ENCODE data around the gene KCTD2. TPM values are rescaled to one million over a fixed set of nuclear protein-coding genes. Genes with fewer than 3 reads are reported as not detected.

KCTD2 gene
- total and polyA plus RNA-seq, 2 of the 13 experiments (the other 11 are each of a cell fraction or from before 2014, with no cell fraction given): 28.3 to 32.6 TPM

- TF ChIP-seq IKZF5 (CRISPR knock-in tag; IDR thresholded peaks at IDR 0.05) (no peak), ZNF772 (CRISPR knock-in tag; IDR thresholded peaks at IDR 0.05) (no peak), ZEB1 (IDR thresholded peaks at IDR 0.05; ENCODE audit: insufficient replicate concordance, low read depth) (no peak), NR2F2 (IDR thresholded peaks at IDR 0.05; ENCODE audit: borderline replicate concordance, low read depth) (no peak), ZNF234 (CRISPR knock-in tag; conservative IDR thresholded peaks at IDR 0.05) (no peak), ZNF556 (CRISPR knock-in tag; IDR thresholded peaks at IDR 0.05; ENCODE audit: borderline replicate concordance) (no peak), TBX3 (IDR thresholded peaks at IDR 0.05; ENCODE audit: borderline replicate concordance) (no peak), PBX2 (CRISPR knock-in tag; IDR thresholded peaks at IDR 0.05) (no peak), CCDC6 (CRISPR knock-in tag; IDR thresholded peaks at IDR 0.05) (no peak), ZBTB38 (CRISPR knock-in tag; IDR thresholded peaks at IDR 0.05) (no peak), MAX (IDR thresholded peaks at IDR 0.05) (0 out of 2 replicates have a peak, but pooled peaks have one; percentile 23), ZNF18 (CRISPR knock-in tag; IDR thresholded peaks at IDR 0.05; ENCODE audit: insufficient replicate concordance) (no peak), ZNF333 (CRISPR knock-in tag; IDR thresholded peaks at IDR 0.05; ENCODE audit: borderline replicate concordance) (no peak), ZNF644 (CRISPR knock-in tag; IDR thresholded peaks at IDR 0.05; ENCODE audit: low read depth) (no peak), FOXA1 (IDR thresholded peaks at IDR 0.05) (no peak), FOXA1 (CRISPR knock-in tag; IDR thresholded peaks at IDR 0.05) (no peak), WIZ (CRISPR knock-in tag; IDR thresholded peaks at IDR 0.05) (0 out of 2 replicates have a peak, but pooled peaks have one; percentile 13), ATAD3A (CRISPR knock-in tag; IDR thresholded peaks at IDR 0.05) (no peak), STAT6 (CRISPR knock-in tag; IDR thresholded peaks at IDR 0.05; ENCODE audit: borderline replicate concordance) (0 out of 2 replicates have a peak, but pooled peaks have one; percentile 17), THYN1 (CRISPR knock-in tag; IDR thresholded peaks at IDR 0.05; ENCODE audit: borderline replicate concordance, low read depth) (no peak)
Measured at GRCh38 chr17:75011401-75012095, 35.5 kb upstream of the KCTD2 start (continued).

Measured in HepG2 (cell line).